ENCODE results near the gene IFNAR1.

GRCh38 chr21:33395891-33396331, 71.1 kb downstream of the IFNAR1 start:
- TF ChIP-seq CTCF (IDR thresholded peaks at IDR 0.05 in 8 of 11, conservative IDR thresholded peaks at IDR 0.05 in 3 of 11) (no peak), POLR2AphosphoS5 (IDR thresholded peaks at IDR 0.05) (no peak), POLR2A (IDR thresholded peaks at IDR 0.05) (no peak)

Data from spleen (tissue), 7 donors.